ENCODE data around the gene CNPY1. TPM values are rescaled to one million over a fixed set of nuclear protein-coding genes. Genes with fewer than 3 reads are reported as not detected.

CNPY1 gene
- total RNA-seq, 1 experiment from 2014 or later = not detected

DNA sequence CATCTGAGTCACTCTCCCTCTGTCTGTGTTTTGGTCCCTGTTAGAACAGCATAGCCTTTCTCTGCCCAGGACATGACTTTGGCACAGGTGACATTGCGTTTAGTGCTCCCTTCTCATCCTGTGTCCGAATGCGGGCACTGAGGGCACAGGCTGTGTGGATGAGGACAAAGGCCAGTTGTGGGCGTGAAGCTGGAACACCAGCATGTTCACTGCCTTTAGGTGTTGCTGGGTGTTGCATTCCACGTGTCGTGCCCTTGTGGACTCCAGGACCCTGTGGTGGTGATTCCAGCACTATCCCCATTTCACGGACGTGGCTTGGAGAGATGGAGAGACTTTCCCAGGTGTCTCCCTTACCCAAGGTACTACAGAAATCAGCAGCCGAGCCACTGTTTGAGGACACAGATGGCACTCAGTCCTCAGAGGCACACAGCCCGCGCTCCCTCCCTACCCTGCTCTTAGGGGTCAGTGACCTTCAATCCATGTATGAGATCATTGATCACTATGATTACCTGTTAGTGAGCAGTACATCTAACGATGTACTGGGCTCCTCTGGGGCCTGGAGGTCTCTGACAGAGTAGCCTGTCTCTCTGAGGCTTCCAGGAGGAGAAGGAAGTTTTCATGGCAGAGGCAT, 917 bp upstream of the CNPY1 start:
- peaks cover 7 to 13% of the 10 kb centered on the region in 2 experiments; a peak in 3 of 4 replicates for H3K4me1 Mint-ChIP-seq
- peaks cover 0 to 4% of the 10 kb centered on the region in 2 experiments; a peak in 2 of 5 replicates for H3K9me3 Mint-ChIP-seq
- no peak overlapping the region for H3K27ac ChIP-seq (ENCODE audit: insufficient read length, low read depth, low read length)
- H4K5ac ChIP-seq (ENCODE audit: insufficient read length, low read depth, low read length) = no peak overlapping the region
- no peak overlapping the region for H3K14ac ChIP-seq (ENCODE audit: insufficient read depth, low read length)
- no peak overlapping the region for H4K91ac ChIP-seq (ENCODE audit: insufficient read length, low read depth, low read length)
- no peak overlapping the region for H3K4ac ChIP-seq (ENCODE audit: low read depth, low read length)
- no peak overlapping the region for H2BK15ac ChIP-seq (ENCODE audit: low read depth, low read length)
- no peak overlapping the region for H2BK20ac ChIP-seq (ENCODE audit: low read depth, low read length, poor library complexity, severe bottlenecking)
- no peak overlapping the region for H3K9ac ChIP-seq (ENCODE audit: extremely low read depth, insufficient read length, low read length)
- no peak for DNase-seq
- no peak overlapping the region for H2BK5ac ChIP-seq (ENCODE audit: insufficient read length, low read length)
- H3K4me3 Mint-ChIP-seq = no peak overlapping the region
- no peaks in the 10 kb centered on the region for H3K4me1 ChIP-seq (ENCODE audit: insufficient read depth, low read length)
- H3K4me2 ChIP-seq (ENCODE audit: insufficient read depth, insufficient read length, low read length) = no peak overlapping the region
- H3K79me1 ChIP-seq (ENCODE audit: insufficient read depth, low read depth, low read length, poor library complexity, severe bottlenecking) = no peaks in the 10 kb centered on the region
- no peaks in the 10 kb centered on the region for H3K36me3 Mint-ChIP-seq (ENCODE audit: insufficient read depth in 1 of 3, low read depth in 3 of 3)
- H3T11ph ChIP-seq (ENCODE audit: low read length) = no peak overlapping the region
- no peak overlapping the region for H3K18ac ChIP-seq (ENCODE audit: insufficient read length, low read depth, low read length)
- H3K79me2 ChIP-seq (ENCODE audit: insufficient read depth, low read length) = no peaks in the 10 kb centered on the region
- no peak overlapping the region for H2BK12ac ChIP-seq (ENCODE audit: insufficient read length, low read depth, low read length)
- H3K27ac Mint-ChIP-seq = no peak overlapping the region; a peak in 1 of 7 replicates
- WGBS (ENCODE audit: extremely low coverage, insufficient read length, low lambda C conversion rate) = no CpG with 5 or more reads among the region's 12 CpGs
- no peak overlapping the region for H3K56ac ChIP-seq (ENCODE audit: insufficient read length, low read depth, low read length)
- no peaks in the 10 kb centered on the region for H4K20me1 ChIP-seq (ENCODE audit: control insufficient read depth, insufficient read depth, insufficient read length)
- H2AFZ ChIP-seq (ENCODE audit: low read length) = no peak overlapping the region
- no peak overlapping the region for H3K23ac ChIP-seq (ENCODE audit: insufficient read length, low read depth, low read length)
- H3K9me3 ChIP-seq (ENCODE audit: control insufficient read depth, low read depth, low read length) = no peaks in the 10 kb centered on the region
- H2BK120ac ChIP-seq (ENCODE audit: low read depth, low read length, poor library complexity, severe bottlenecking) = no peak overlapping the region
- TF ChIP-seq, protein P1, sequence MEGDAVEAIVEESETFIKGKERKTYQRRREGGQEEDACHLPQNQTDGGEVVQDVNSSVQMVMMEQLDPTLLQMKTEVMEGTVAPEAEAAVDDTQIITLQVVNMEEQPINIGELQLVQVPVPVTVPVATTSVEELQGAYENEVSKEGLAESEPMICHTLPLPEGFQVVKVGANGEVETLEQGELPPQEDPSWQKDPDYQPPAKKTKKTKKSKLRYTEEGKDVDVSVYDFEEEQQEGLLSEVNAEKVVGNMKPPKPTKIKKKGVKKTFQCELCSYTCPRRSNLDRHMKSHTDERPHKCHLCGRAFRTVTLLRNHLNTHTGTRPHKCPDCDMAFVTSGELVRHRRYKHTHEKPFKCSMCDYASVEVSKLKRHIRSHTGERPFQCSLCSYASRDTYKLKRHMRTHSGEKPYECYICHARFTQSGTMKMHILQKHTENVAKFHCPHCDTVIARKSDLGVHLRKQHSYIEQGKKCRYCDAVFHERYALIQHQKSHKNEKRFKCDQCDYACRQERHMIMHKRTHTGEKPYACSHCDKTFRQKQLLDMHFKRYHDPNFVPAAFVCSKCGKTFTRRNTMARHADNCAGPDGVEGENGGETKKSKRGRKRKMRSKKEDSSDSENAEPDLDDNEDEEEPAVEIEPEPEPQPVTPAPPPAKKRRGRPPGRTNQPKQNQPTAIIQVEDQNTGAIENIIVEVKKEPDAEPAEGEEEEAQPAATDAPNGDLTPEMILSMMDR (conservative IDR thresholded peaks at IDR 0.05) = no peak
- H3K23me2 ChIP-seq (ENCODE audit: insufficient read length, low read depth, low read length, poor library complexity, severe bottlenecking) = no peaks in the 10 kb centered on the region
- H3K27me3 ChIP-seq (ENCODE audit: insufficient read depth, low read length) = no peaks in the 10 kb centered on the region; the same call in 1 of the 2 replicates
- H4K8ac ChIP-seq (replicated peaks; ENCODE audit: insufficient read length, low read depth, low read length) = no peak overlapping the region
- no peak overlapping the region for H2AK5ac ChIP-seq (ENCODE audit: insufficient read length, low read length)
- H3K27me3 Mint-ChIP-seq (ENCODE audit: low read depth) = peaks cover 30% of the 10 kb centered on the region

Measured in H9 (cell line).